EH (cell line): ENCODE measurements around the gene DUS1L.

ENCODE experiments used
- DNase-seq: peaks from one replicate; pipeline ENCODE4 v3.0.0-alpha.2; 2015; ENCODE audit warnings: low read depth

DUS1L gene

DNA sequence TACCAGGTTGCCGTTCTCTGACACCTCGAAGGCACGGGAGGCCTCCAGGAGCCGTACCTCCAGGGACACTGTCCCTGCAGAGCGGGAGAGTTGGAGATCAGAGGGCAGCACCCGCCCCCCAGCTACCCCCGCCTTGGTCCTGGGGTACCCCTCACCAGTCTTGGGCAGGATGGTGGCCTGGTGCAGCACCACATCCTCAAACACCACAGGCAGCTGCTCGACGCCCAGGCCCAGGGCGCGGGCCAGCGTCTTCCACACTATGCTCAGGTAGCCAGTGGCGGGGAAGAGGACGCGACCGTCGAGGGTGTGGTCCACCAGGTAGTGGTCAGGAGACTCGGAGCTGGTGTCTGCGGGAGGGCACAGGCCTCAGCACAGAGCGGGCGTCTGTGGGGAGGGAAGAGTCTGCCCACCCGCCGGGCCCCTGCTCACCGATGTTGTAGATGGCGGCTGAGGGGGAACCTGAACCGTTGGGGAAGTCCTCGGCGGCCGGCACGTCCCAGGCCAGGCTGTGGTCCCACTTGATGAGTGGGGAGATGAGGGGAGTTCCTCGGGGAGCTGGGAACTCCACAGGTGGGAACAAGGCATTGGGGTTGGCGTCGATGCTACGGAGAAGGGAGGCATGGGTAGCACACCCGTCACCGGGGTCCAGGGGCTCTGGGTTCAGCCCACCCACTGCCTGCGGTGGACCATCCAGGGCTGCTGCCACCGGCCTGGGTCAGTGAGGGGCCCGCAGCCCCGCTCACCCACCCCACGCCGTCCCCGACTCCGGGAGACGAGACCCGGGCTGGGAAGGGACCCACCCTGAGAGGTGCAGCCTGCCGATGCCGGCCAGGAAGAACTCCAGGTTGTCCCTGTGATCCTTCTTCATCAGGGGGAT is 22.6 kb upstream of the DUS1L start:
- no peak for DNase-seq

DNA sequence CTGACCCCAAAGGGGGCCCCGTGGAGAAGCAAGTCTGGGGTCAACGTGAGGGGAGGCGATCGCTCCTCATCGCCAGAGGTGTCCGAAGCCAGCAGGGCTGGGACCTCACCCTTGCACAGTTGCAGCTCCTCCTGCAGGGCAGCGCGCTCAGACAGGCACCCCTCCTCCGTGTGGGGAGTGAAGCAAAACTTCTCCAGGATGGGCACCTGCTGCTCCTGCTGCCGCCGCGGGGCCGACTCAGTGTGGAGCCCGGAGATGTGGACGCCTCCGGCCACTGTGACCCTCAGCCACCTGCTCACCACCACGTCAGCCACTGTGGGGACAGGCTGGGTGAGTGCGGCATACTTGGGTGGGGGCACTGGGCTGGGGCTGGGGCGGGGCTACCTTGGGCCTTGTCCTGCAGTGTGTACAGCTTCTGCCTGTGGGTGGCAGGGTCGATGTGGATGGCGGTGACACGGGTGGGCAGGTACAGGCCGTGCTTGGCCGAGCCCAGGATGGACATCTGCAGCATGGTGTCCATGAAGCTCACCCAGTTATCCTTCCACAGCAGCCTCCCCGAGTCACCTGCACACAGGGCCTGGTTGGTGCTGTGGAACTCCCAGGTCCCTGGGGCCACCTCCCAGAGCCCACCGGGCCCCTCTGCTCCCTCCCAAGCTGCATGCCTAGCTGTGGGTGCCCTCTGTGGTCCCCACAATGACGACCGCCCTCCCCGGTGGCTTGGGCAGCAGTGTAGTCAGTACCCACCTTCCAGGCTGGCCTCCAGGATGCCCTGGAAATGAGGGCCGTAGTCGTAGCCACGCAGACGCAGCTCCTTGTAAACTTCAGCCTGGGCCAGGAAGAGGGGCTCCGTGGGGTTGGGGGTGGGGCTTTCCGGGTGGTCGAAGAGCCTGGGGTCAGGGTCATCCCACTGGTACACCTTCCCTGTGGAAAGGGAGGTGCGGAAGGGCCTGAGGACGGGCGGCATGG is 21.6 kb upstream of the DUS1L start:
- DNase-seq: no peak

DNA sequence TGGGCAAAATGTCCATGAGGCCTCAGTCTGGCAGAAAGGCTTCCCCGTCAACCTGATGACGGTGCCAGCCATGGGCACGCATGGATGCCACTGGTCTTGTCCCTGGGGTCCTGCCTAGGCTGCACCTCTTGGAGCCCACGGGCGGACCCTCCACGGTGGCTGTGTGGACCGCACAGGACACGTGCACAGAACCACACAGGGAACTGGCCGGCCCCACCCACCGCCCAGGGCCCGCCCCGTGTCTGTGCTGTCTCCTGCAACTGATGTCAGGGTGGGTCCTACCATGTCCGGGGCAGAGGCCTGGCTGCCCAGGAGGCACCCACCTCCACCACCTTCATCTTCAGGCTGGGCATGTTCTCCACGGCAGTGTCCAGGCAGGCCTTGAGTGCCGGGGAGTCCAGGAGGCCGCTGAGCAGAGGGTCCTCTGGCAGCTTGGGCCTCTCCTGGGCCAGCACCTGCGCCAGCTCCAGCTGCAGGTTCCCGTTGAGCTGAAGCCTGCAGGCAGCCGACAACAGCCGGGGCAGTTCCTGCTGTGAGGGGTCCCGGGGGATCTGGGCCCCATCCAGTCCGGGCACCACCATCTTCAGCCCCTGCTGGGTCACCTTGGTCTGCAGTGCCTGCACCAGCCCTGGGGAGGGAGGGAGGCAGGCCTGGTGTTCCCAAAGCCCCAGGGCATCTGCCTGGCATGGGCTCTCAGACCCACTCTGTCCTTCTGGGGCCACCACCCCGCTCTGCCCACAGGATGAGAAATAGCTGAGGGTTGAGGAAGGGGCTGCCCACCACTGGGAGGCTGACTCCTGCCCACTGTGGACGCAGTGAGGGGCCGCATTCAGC is 20.5 kb upstream of the DUS1L start:
- no peak for DNase-seq

DNA sequence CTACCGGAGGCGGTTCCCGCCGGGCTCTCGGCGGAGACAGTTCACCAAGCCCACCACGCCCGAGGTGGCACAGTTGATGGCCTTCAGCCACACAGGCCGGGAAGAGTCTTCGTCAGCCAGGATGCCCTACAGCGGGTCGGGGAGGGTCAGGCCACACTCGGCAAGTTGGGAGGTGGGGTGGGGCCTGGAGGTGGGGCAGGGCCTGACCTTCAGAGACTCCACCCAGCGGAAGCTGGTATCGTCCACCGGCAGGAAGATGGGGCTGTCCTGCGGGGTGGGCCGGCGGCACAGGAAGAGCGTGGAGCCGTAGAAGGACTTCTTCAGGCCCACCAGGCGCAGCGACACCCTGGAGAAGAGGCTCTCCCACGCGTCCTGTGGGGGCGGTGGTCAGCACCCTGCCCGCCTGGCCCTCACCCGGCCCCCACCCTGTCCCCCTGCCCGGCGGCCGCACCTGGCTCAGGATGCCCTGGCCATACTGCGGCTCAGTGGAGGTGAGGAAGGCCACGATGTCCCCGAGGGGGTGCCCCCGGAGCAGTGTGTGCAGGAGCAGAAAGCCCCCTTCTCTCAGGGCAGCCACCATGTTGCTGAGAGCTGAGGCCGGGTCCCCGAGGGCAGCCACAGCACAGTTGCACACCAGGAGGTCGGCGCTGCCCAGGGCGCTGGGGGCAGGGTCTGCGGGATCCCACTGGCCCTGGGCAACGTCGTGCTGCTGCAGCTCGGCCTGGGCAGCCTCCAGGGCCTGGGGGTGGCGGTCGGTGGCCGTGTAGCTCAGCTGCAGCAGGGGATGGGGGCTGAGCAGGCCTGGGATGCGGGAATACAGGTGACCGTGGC is 19.6 kb upstream of the DUS1L start:
- DNase-seq: no peak

DNA sequence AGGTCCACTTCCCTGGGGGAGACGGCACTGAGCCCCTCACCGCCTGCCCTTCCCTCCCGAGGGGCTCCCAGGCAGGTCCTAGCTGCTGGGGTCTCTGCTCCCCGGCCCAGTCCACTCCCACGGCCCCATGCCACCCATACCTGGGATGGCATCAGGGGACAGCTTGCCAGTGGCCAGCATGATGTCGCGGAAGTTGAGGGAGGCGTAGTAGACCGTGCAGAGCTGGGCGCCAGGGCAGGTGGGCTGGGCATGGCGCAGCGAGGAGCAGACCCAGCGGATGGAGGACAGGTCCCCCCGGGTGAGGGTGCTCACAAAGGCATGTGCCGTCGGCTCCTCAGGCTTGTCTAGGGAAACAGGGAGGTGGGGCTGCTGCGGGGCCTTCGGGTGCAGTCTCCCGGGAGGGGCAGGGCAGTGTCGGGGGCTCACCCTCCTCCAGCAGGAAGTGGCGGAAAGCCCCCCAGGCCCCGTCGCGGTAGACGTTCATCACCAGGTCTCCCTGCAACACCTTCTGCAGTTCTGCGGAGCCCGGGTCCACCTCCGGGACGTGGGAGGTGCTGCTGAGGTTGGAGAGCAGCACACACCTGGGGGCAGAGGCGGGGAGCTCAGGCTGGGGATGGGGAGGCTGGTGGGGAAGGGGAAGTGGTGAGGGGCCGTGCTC is 18.9 kb upstream of the DUS1L start:
- DNase-seq: no peak

DNA sequence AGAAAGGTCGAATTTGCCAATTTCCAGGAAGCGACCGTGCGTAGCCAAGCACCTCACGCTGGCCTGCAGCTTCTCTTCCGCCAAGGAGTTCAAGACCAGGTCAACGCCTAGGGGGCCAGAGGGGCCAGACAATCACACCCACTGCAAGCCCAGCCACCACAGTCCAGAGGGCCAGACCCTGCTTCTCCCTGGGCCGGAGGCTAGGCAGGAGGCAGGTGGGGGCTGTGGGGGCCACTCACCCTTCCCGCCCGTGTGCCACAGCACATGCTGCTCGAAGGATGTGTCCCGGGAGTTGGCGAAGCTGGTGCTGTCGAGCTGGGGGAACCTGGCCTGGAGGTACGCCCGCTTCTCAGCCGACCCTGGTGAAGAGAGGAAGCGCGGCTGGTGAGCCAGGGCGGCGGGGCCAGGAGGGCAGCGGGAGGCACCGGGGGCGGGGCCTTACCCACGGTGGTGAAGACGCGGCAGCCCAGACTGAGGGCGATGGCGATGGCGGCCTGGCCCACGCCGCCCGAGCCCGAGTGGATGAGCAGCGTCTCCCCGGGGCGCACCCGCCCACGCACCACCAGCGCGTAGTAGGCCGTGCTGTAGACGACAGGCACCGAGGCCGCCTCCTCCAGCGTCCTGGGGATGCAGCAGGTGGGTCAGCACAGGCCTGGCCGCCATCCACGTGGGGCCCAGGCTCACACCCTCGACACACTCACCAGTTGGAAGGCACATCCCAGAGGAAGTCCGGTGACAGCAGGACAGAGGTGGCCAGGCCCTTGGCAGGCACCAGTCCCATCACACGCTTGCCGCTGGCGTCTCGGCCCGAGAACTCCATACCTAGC is 18.1 kb upstream of the DUS1L start:
- DNase-seq: no peak

DNA sequence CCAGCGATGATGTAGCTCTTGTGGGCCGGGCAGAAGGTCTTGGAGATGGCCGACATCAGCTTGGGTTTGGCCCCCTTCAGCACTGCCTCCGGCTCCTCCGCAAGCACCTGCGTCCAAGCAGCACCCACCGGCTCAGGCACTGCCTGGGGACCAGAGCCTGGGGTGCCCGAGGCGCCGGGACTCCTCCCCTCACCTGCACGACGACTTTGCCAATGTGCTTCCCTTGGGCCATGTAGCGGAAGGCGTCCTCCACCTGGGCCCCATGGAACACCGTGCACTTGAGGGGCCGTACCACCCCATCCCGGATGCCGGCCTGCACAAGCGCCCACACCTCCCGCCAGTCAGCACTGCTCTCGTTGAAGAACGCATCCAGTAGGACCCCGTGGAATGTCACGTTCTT is 17.4 kb upstream of the DUS1L start:
- DNase-seq: no peak

DNA sequence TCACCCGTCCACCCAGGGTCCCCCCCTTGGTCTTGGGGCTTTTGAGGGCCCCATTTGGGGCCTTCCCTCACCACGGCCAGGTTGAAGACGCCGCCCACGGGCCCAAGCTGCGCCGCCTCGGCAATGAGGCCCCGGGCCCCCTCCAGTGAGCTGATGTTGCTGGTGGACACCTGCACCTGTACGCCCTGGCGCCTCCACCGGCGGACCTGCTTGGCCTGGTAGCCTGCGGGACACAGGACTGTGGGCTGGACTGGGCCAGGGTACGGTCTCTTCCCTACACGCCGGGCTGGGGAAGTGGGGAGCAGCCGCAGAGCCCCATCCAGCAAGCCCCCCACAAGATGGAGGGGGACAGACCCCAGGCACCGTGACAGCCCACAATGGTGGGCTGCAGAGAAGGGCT is 16.9 kb upstream of the DUS1L start:
- no peak for DNase-seq

DNA sequence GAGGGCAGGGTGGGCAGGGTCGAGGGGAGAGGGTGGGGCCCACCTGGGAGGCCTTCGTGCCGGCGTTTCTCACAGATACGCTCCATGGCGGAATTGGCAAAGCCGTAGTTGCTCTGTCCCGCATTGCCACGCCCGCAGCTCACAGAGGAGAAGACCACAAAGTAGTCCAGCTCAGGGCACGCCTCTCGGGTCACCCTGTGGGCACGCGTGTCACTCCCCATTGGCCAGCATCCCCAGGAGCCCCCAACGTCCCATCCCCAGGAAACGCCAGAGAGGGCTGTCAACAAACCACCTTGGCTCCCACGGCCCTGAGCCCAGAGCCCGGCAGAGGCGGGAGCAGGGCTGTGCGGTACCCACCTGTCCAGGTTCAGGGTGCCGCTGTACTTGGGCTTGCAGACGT is 16.4 kb upstream of the DUS1L start:
- DNase-seq: no peak

DNA sequence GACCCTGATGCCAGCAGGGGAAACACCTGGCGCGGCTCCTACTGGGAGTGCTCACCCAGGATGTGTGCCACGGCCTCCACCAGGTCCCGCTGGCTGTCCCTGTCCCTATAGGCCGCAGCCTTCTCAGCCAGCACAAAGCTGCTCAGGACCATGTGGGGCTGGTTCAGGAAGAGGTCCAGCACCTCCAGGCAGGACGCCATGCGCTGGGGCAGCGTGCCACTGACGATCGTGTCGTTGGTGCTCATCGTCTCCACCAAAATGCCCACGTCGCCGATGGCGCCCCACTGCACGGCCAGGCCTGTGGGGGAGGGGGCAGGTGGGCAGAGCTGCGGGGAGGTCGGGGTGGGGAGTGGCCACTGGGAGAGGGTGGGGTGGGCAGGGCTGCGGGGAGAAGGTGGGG is 15.9 kb upstream of the DUS1L start:
- DNase-seq: no peak

DNA sequence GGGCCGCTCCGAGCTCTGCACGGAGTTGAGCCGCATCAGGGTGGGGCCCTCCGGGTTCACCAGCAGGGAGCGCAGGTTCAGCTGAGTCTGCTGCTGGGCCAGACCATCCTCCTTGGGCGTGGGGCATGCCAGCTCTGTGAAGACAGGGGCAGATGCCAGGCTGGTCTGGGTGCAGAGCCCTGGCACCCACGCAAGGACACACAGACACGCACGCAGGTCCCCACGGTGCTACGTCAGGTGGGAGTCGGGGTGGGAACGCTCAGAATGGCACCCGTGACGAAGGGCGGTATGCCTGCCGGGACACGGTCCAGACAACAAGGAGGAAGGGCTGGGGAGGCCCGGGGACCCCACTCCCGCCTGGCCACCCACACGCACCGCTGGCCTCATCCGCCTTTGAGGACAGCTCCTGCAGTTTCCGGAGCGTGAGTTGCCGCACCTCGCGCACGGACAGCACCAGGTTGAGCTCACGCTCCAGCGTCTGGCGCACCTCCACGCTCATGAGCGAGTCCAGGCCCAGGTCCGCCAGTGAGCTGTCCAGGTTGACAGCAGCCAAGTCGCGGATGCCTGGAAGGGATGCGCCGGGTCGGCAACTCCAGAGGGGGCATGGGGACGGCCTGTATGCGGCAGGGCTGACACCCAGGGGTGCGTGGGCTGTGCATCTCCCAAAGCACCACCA is 15.3 kb upstream of the DUS1L start:
- no peak for DNase-seq

DNA sequence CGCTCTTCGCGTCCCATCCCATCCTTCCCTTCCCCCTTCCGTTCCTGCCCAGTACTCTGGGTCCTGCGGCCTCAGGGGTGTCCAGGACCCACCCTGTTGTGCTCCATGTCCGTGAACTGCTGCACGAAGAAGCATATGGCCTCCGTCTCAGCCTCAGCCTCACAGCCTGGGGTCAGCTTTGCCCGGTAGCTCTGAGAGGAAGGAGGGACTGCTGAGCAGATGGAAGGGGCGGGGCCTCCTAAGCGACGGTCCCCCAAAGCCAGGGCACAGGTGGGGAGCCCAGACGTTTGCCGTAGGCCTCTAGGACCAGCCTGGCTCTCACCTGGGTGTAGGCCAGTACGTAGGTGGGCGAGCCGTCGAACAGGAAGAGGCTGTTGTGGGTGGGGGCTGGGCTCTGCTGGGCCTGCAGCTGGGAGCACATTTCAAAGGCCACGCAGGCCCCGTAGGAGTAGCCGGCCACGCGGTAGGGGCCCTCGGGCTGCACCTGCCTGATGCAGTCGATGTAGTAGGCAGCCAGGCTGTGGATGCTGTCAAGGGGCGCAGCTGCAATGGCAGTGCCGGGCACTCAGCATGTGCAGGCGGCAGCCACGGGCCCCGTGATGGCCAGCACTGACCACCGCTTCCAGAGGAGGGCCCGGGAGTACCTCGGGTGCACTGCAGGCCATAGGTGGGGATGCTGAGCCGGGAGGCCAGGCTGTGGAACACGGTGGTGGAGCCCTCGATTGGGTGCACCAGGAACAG is 14.6 kb upstream of the DUS1L start:
- DNase-seq: no peak

DNA sequence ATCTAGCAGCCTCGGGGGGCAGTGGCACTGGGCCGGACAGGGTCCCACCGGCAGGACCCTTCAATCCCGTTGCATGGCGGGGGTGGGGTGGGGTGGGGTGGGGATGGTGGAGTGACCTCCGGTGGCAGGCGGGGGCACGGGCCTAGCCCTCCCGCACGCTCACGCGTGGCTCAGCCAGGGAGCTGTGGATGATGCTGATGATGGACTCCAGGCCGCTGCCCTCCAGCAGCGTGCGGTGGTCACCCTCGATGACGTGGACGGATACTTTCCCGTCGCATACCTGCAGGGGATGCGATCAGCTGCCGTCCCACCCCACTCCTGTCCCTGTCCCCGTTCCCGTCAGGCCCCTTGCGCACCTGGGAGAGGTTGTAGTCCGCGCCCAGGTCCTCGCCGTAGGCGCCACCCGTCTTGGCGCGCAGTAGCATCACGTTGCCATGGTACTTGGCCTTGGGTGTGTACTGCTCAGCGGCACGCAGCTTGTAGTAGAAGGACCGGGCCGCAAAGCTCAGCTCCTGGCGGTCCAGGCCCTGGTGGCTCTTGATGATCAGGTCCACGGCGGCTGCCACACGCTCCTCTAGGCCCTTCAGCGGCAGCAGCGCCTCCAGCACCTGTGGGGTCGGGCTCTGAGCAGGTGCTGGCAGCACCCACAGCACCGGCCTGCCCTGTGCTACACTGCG is 13.5 kb upstream of the DUS1L start:
- DNase-seq: no peak

DNA sequence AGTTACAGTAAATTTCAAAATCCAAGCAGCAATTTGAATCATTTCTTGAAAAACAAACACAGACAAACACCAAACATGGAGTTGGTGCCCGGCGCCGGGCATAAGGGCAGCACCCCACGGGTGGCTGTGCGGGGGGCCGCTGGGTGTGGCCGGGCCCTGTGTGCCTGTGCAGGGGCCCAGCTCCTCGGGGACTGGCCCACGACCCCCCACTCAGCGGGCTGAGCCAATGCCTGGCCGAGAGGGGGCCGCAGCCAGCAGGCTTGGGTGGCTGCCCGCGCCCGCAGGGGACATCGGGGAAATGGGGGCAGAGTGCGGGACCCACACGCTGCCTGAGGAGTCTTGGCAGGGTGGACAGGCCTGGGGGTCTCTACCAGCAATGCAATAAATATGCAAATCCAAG is 12.8 kb upstream of the DUS1L start:
- DNase-seq: no peak

DNA sequence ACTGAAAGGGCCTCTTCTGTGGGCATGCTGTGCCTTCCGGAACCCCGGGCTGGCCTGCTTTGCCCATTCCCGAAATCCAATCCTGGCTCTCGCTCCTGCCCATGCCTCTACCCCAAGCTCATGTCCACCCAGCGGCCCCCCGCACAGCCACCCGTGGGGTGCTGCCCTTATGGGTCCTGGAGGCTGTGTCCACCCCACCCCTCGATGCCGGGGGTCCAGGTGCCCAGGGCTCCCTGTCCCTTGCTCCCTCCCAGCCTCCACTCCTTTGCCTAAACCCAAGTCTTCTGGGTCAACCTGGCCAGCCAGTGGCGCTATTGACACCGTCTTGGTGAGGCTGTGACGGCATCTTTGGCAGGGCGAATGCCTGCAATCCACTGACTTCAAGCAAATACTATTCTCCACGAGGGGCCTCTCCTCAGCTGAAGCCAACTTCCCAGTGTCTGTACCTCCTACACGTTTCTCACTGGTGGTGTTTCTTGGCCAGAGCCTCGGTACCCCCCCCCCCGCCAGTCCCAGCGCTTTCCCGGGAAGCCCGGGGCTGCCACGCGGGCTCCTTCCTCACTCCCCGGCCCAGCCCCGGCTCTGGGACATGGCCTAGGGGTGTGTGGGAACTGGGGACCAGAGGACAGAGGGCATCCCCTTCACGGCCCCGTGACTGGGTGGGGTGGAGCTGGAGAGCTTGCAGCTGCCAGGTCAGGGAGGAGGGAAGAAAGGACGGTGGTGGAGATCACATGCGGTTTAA is 12.2 kb upstream of the DUS1L start:
- no peak for DNase-seq

DNA sequence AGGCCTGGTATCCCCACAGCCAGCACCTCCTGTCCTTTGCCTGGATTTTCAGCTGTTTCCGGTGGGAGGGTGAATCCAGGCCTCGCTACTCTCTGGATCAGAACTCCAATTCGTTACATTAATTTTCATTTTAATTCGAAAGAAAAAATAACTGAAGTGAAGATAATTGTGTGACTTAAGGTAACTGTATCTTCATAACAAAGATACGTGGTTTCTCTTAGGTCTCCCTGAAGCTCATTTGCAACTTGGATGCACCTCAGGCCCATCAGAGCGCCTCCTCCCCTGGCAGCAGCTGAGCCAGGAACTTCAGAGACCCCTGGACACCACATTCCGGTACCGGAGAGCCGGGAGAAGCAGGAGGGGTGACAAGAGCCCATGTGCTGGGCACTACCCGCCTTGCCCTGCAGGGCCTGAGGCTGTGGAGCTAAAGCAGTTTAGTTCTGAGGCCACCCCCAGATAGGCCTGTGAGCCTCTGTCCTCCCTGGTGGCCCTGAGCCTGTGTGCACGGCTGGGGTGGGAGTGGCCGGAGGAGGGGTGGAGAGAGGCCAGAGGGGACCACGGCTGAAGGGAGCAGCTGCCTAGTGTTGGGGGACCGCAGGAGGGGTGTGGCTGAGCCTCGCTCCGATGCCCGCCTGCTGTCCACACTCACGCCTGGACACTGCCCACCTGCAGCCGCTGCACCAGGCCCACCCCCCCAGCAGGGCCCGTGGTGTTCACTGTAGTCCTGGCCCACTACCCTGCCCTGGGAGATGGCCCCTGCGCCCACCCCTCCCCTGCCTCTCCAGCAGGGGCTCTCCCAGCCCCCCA is 11.4 kb upstream of the DUS1L start:
- DNase-seq: no peak
